AG09309 (cell line): ENCODE measurements around the gene ELP4.
"Not testable (repeated sequence)": the region's sequence is repeated elsewhere in the genome, so short reads cannot be mapped to it uniquely, and the experiment has no call there.

Experiments used
- DNase-seq: peaks from one replicate; pipeline ENCODE4 v3.0.0-alpha.2; 2010; ENCODE audit warnings: low read depth
- H3K4me3 ChIP-seq: 2 replicates; pipeline ENCODE4 v1.5.1; 2011; ENCODE audit warnings: mild to moderate bottlenecking, low read depth, low read length, moderate library complexity; ENCODE audit not compliant: control insufficient read depth
- TF ChIP-seq, protein P1 (sequence below): IDR thresholded peaks from 2 replicates; pipeline ENCODE4 v1.5.1; 2011; ENCODE audit warnings: mild to moderate bottlenecking, low read depth, low read length, inconsistent platforms; ENCODE audit not compliant: insufficient read depth, control insufficient read depth; ENCODE audit errors: missing control alignments

ELP4 gene

DNA sequence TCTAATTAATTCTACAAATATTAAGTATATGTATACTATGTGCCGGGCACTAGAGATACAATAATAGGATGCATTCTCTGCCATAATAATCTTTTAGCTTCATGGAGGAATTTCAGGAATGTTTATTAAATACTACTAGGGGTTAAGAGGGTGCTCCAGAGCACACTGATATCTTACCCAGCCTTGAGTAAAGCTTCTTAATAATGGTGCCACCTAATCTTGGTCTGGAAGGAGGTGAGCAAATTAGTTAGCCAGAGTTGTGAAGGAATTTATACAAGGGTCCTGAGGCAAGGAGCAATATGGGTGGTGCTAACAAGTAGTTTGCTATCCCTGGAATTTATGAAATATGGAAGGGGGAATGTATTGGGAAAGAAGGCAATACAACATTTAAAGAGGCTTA is 21.7 kb downstream of the ELP4 start:
- H3K4me3 ChIP-seq = no peak overlapping the region
- no peak for DNase-seq
- TF ChIP-seq, protein P1, sequence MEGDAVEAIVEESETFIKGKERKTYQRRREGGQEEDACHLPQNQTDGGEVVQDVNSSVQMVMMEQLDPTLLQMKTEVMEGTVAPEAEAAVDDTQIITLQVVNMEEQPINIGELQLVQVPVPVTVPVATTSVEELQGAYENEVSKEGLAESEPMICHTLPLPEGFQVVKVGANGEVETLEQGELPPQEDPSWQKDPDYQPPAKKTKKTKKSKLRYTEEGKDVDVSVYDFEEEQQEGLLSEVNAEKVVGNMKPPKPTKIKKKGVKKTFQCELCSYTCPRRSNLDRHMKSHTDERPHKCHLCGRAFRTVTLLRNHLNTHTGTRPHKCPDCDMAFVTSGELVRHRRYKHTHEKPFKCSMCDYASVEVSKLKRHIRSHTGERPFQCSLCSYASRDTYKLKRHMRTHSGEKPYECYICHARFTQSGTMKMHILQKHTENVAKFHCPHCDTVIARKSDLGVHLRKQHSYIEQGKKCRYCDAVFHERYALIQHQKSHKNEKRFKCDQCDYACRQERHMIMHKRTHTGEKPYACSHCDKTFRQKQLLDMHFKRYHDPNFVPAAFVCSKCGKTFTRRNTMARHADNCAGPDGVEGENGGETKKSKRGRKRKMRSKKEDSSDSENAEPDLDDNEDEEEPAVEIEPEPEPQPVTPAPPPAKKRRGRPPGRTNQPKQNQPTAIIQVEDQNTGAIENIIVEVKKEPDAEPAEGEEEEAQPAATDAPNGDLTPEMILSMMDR = no peak

- H3K4me3 ChIP-seq = no peak overlapping the region
- no peak for DNase-seq
- TF ChIP-seq, protein P1 = no peak
Observed at GRCh38 chr11:31535479-31535878, 25.9 kb downstream of the ELP4 start.

- no peak for DNase-seq
- TF ChIP-seq, protein P1 = no peak
- no peak overlapping the region for H3K4me3 ChIP-seq
Observed at GRCh38 chr11:31542862-31543261, 33.3 kb downstream of the ELP4 start.

DNA sequence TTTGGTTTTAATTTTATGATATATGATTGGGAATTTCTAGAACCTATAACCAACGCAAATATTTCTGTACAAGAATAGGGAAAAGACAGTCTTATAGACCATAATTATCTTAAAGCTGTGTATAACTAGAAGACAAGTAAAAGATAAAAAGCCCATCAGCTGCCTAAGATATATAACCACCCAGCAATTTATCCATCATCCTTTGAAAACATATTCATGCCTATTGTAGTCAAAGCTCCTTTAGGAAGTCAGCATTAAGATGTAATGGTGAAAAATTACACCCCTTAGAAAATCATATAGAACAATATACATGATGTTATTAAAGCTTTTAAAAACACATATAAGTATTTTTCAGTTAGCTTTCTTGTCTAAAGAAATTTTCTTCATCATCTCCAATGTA is 46.4 kb downstream of the ELP4 start:
- H3K4me3 ChIP-seq = no peak overlapping the region
- TF ChIP-seq, protein P1 = no peak
- DNase-seq = no peak

DNA sequence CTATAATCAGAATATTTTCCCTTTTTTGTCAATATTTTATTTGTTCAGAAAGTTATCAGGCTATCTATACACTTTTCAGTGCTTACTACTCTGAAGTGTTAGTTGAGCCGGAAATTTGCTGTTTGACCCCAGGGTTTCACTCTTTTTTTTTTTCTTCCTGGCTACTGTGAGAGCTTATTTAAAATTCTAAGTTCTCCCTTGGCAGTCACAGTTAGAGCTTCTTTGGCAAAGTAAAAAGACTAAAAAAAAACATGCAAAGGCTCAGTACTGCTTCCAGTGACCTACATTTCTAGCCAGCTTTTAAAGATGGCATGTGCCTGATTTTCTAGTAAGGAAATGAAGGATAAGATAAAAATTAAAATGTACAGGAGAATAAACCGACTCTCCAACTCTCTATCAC is 48.4 kb downstream of the ELP4 start:
- no peak overlapping the region for H3K4me3 ChIP-seq
- no peak for DNase-seq
- TF ChIP-seq, protein P1 = no peak

- H3K4me3 ChIP-seq = no peak overlapping the region
- no peak for DNase-seq
- TF ChIP-seq, protein P1 = no peak
Observed at GRCh38 chr11:31560842-31561476, 51.4 kb downstream of the ELP4 start.

- not testable (repeated sequence) for DNase-seq, H3K4me3 ChIP-seq
Observed at GRCh38 chr11:31564517-31564916, 55.0 kb downstream of the ELP4 start.

DNA sequence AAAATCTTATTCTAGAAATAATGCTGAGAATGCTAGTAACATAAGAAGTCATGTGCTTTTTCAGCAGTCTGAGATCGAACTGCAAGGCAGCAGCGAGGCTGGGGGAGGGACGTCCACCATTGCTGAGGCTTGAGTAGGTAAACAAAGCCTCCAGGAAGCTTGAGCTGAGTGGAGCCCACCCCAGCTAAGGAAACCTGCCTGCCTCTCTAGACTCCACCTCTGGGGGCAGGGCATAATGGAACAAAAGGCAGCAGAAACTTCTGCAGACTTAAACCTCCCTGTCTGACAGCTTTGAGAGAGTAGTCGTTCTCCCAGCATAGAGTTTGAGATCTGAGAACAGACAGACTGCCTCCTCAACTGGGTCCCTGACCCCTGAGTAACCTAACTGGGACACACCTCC is 64.6 kb downstream of the ELP4 start:
- not testable (repeated sequence) for DNase-seq, H3K4me3 ChIP-seq

DNA sequence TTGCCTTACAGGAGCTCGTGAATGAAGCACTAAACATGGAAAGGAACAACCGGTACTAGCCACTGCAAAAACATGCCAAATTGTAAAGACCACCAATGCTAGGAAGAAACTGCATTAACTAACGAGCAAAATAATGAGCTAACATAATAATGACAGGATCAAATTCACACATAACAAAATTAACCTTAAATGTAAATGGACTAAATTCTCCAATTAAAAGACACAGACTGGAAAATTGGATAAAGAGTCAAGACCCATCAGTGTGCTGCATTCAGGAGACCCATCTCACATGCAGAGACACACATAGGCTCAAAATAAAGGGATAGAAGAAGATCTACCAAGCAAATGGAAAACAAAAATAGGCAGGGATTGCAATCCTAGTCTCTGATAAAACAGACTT is 66.2 kb downstream of the ELP4 start:
- DNase-seq, H3K4me3 ChIP-seq: not testable (repeated sequence)

- DNase-seq, H3K4me3 ChIP-seq: not testable (repeated sequence)
Observed at GRCh38 chr11:31579412-31579811, 69.8 kb downstream of the ELP4 start.
